B cell (primary cell): Measurements from ENCODE around the gene EEF2KMT. TPM values are rescaled to one million over a fixed set of nuclear protein-coding genes. Genes with fewer than 3 reads are reported as not detected.

Source experiments
- ATAC-seq: fragments of 200-7000 bp; cut with Tn5 transposase; one replicate; pipeline ENCODE4 v1.10.0; 2021; ENCODE audit warnings: low read depth, mild to moderate bottlenecking, moderate number of reproducible peaks, moderate library complexity
- CTCF ChIA-PET: fragments of 350-600 bp; sonication (Branson Sonifier 250); formaldehyde crosslinking; loops from one replicate; lab custom pipeline; 2021; ENCODE audit warnings: antibody characterized with exemption, inconsistent platforms; lab: Charles Lee
- POLR2A ChIA-PET: fragments of 350-600 bp; sonication (Branson Sonifier 250); formaldehyde crosslinking; loops from one replicate; lab custom pipeline; 2021; ENCODE audit warnings: antibody characterized with exemption; lab: Charles Lee
- DNase-seq: peaks from one replicate; pipeline ENCODE4 v3.0.0; 2013
- H2AFZ ChIP-seq: 2 replicates; pipeline ENCODE4 v1.6.1; 2012; ENCODE audit warnings: mild to moderate bottlenecking, low read depth, low read length; ENCODE audit not compliant: insufficient read depth, poor library complexity, severe bottlenecking
- H3K27ac ChIP-seq, 2 donors: 1 replicate in 1 of 2; 2 replicates in 1 of 2; pipeline ENCODE4 v1.5.1; 2012 to 2013; ENCODE audit warnings: low read length in 2 of 2, mild to moderate bottlenecking in 2 of 2, moderate library complexity in 1 of 2
- H3K27me3 ChIP-seq, 4 experiments: fragments of 200-600 bp in 1 of 4; sonication (generic) in 1 of 4; replicated peaks in 1 of 4; 1 replicate in 2 of 4; 2 replicates in 2 of 4; pipeline versions ENCODE4 v1.6.1 to v1.7.0; 2013 to 2016; ENCODE audit warnings: low read length in 3 of 4, mild to moderate bottlenecking in 2 of 4, mixed read lengths in 1 of 4, moderate library complexity in 1 of 4; ENCODE audit not compliant: insufficient read depth in 4 of 4, control insufficient read depth in 3 of 4; ENCODE audit errors: control extremely low read depth in 1 of 4
- H3K36me3 ChIP-seq, 2 experiments: replicated peaks in 1 of 2; 1 replicate in 1 of 2; 2 replicates in 1 of 2; pipeline versions ENCODE4 v1.6.1 to v1.7.1; 2013; ENCODE audit warnings: low read length in 1 of 2; ENCODE audit not compliant: insufficient read depth in 2 of 2, control insufficient read depth in 1 of 2; ENCODE audit errors: control extremely low read depth in 1 of 2, extremely low read depth in 1 of 2
- H3K4me1 ChIP-seq, 2 donors: fragments of 200-600 bp in 1 of 2; sonication (generic) in 1 of 2; 1 replicate in 1 of 2; 2 replicates in 1 of 2; pipeline versions ENCODE4 v1.5.1 to v1.6.1; 2013 to 2017; ENCODE audit warnings: low read length in 2 of 2; ENCODE audit not compliant: control insufficient read depth in 2 of 2, insufficient read depth in 2 of 2
- H3K4me2 ChIP-seq: replicated peaks from 2 replicates; pipeline ENCODE3; 2012; ENCODE audit warnings: mild to moderate bottlenecking, low read depth, low read length; ENCODE audit not compliant: poor library complexity, severe bottlenecking
- H3K4me3 ChIP-seq, 5 experiments: fragments of 200-600 bp in 1 of 5; sonication (generic) in 1 of 5; 1 replicate in 3 of 5; 2 replicates in 2 of 5; pipeline versions ENCODE4 v1.5.1 to v1.7.0; 2011 to 2016; ENCODE audit warnings: low read length in 4 of 5, mild to moderate bottlenecking in 4 of 5, low read depth in 2 of 5, control low read depth in 1 of 5, moderate library complexity in 1 of 5; ENCODE audit not compliant: insufficient read depth in 1 of 5; ENCODE audit errors: control extremely low read depth in 1 of 5, extremely low read depth in 1 of 5
- H3K79me2 ChIP-seq: fragments of 200-600 bp; sonication (generic); one replicate; pipeline ENCODE4 v1.6.0; 2016; ENCODE audit warnings: low read length; ENCODE audit not compliant: control insufficient read depth, insufficient read depth
- H3K9ac ChIP-seq: fragments of 200-600 bp; sonication (generic); 2 replicates; pipeline ENCODE4 v1.6.1; 2017; ENCODE audit warnings: mild to moderate bottlenecking, low read length, moderate library complexity
- H3K9me3 ChIP-seq, 3 donors: one replicate each; pipeline versions ENCODE4 v1.6.1 to v1.7.1; 2013; ENCODE audit warnings: low read length in 2 of 3; ENCODE audit not compliant: control insufficient read depth in 2 of 3, insufficient read depth in 1 of 3; ENCODE audit errors: control extremely low read depth in 1 of 3
- H4K20me1 ChIP-seq: 2 replicates; pipeline ENCODE4 v1.6.0; 2012; ENCODE audit warnings: mild to moderate bottlenecking, low read length; ENCODE audit not compliant: insufficient read depth, control insufficient read depth, poor library complexity, severe bottlenecking
- H3K27ac Mint-ChIP-seq: one replicate; pipeline ENCODE4 v1.8.0; 2021; ENCODE audit warnings: mixed read lengths
- H3K27me3 Mint-ChIP-seq: one replicate; pipeline ENCODE4 v1.8.0; 2021; ENCODE audit warnings: mixed read lengths
- H3K4me1 Mint-ChIP-seq: one replicate; pipeline ENCODE4 v1.8.0; 2021; ENCODE audit warnings: mixed read lengths
- H3K4me3 Mint-ChIP-seq: one replicate; pipeline ENCODE4 v1.8.0; 2021; ENCODE audit warnings: mixed read lengths
- H3K9me3 Mint-ChIP-seq: one replicate; pipeline ENCODE4 v1.8.0; 2022; ENCODE audit warnings: mixed read lengths; ENCODE audit not compliant: insufficient read depth
- EZH2 ChIP-seq: IDR thresholded peaks from 2 replicates; pipeline ENCODE4 v1.6.1; 2012; ENCODE audit warnings: borderline replicate concordance, low read depth, mild to moderate bottlenecking, moderate library complexity, low read length; ENCODE audit not compliant: insufficient read depth, poor library complexity, severe bottlenecking
- WGBS: methylation state at CpG from one replicate; pipeline ENCODE4 v1.1.5; 2013; ENCODE audit warnings: missing lambda C conversion rate; ENCODE audit not compliant: insufficient coverage; 5-methylcytosine and 5-hydroxymethylcytosine counted together
- intact Hi-C: fragments of 100-400 bp; cut with micrococcal nuclease; formaldehyde crosslinking; loops from one replicate; pipeline ENCODE4 v1.10.0; 2022
- polyA plus RNA-seq: library from polyadenylated mRNA; depleted of rRNA; stranded (reverse); fragments of >200 nt; gene quantifications from 2 replicates; pipeline ENCODE4 v1.2.3, GENCODE V29; 2012
- total RNA-seq, 2 donors: library from RNA; stranded (reverse); fragments of 120-200 nt in 1 of 2; gene quantifications; 1 replicate in 1 of 2; 2 replicates in 1 of 2; pipeline versions ENCODE4 v1.2.3 to v1.2.4, GENCODE V29; 2013 to 2022
- TF ChIP-seq, protein P1 (sequence below): fragments of 200-600 bp; IDR thresholded peaks from one replicate; pipeline ENCODE4 v1.8.0; 2022; ENCODE audit warnings: antibody characterized with exemption, mild to moderate bottlenecking

Gene EEF2KMT
- total and polyA plus RNA-seq, 2 donors (not counting 1 experiment from before 2014, with no cell fraction given) = 7.8 to 8.0 TPM

DNA sequence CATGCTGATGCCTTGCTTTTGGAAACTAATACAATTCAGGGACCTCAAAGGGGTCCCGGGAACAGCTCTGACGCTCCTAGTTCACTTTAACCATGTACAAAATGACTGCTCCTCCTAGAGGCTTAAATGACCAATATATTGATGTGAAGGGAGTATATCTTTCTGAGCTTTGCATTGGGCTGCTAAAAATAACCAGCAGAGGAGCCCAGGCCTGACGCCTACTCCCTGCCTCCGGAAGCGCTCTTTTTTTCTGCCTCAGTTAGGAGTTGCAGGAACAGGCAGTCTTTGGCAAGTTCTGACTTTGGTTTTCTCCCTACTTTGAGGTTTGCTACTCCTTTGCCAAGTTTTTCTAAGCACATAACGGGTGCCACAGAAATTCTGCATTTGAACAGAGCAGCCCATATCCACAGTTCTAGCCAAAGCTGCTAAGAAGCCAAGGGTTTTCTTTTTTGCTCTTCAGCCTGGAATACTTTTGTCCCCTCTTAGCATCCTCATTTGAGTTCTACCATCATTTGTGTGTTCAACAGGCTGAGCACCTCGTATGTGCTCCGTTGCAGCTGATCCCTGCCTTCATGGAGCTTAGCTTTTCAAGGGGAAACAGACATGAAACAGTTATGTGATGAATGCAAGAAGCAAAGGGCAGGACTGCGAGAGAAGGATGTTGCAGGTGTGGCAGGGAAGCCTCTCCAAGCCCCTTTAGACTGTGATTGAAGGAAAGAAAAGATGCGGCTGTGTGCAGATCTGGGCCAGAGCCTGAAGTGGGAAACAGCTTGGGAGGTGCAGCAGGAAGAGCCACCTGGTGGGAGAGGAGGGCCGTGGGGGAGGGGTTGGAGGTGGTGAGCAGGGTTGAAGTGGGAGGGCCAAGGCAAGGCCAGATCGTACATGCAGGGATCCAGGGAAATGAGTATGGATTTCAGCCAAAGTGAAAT, 61.1 kb downstream of the EEF2KMT start:
- ChIA-PET CTCF (interaction anchor here (1.0 kb wide), 1 partner anchor 18 kb away, joined by 3 read pairs; no protein-coding TSS in a partner anchor), POLR2A (no interaction called here)
- Histone ChIP-seq H3K79me2 (peaks cover 16% of the 10 kb centered on the region), H2AFZ (no peak overlapping the region), H3K36me3 (no peaks in the 10 kb centered on the region), H3K9ac (no peak overlapping the region), H3K27me3 (peaks cover 0 to 7% (median 0%) of the 10 kb centered on the region in 4 experiments), H3K4me2 (no peak overlapping the region), H3K27ac (no peak overlapping the region), H3K9me3 (no peaks in the 10 kb centered on the region), H3K4me3 (no peak overlapping the region), H3K4me1 (peaks cover 14 to 18% of the 10 kb centered on the region in 2 donors), H4K20me1 (no peaks in the 10 kb centered on the region)
- Mint-ChIP-seq H3K4me1 (peaks cover 23% of the 10 kb centered on the region), H3K27ac (no peak overlapping the region), H3K9me3 (no peaks in the 10 kb centered on the region), H3K4me3 (no peak overlapping the region), H3K27me3 (peaks cover 7% of the 10 kb centered on the region)
- no peak for TF ChIP-seq EZH2
- TF ChIP-seq, protein P1, sequence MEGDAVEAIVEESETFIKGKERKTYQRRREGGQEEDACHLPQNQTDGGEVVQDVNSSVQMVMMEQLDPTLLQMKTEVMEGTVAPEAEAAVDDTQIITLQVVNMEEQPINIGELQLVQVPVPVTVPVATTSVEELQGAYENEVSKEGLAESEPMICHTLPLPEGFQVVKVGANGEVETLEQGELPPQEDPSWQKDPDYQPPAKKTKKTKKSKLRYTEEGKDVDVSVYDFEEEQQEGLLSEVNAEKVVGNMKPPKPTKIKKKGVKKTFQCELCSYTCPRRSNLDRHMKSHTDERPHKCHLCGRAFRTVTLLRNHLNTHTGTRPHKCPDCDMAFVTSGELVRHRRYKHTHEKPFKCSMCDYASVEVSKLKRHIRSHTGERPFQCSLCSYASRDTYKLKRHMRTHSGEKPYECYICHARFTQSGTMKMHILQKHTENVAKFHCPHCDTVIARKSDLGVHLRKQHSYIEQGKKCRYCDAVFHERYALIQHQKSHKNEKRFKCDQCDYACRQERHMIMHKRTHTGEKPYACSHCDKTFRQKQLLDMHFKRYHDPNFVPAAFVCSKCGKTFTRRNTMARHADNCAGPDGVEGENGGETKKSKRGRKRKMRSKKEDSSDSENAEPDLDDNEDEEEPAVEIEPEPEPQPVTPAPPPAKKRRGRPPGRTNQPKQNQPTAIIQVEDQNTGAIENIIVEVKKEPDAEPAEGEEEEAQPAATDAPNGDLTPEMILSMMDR = no peak
- DNase-seq = no peak
- no peak for ATAC-seq
- intact Hi-C loops = no loop called here
- WGBS = 85% methylated on average over 9 of the region's 12 CpGs

DNA sequence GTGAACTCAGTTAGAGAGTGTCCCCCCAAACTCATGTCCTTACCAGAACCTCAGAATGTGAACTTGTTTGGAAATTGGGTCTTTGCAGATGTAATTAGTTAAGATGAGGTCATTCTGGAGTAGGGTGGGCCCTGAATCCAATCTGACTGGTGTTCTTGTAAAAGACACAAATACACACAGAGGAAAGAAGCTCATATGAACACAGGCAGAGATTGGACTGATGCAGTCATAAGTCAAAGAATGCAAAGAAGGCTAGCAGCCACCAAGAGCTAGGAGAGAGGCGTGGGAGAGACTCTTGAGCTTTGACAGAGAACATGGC, 61.7 kb downstream of the EEF2KMT start:
- WGBS = 90% methylated on average over 1 of the region's 1 CpG
- Histone ChIP-seq H3K9ac (no peak overlapping the region), H2AFZ (no peak overlapping the region), H4K20me1 (no peaks in the 10 kb centered on the region), H3K9me3 (no peaks in the 10 kb centered on the region), H3K4me2 (no peak overlapping the region), H3K36me3 (no peaks in the 10 kb centered on the region), H3K27me3 (peaks cover 0 to 4% (median 0%) of the 10 kb centered on the region in 4 experiments), H3K27ac (no peak overlapping the region), H3K4me1 (peaks cover 14 to 17% of the 10 kb centered on the region in 2 donors), H3K4me3 (no peak overlapping the region), H3K79me2 (peaks cover 16% of the 10 kb centered on the region)
- Mint-ChIP-seq H3K9me3 (no peaks in the 10 kb centered on the region), H3K27me3 (peaks cover 2% of the 10 kb centered on the region), H3K4me1 (peaks cover 20% of the 10 kb centered on the region), H3K4me3 (no peak overlapping the region), H3K27ac (no peak overlapping the region)
- ChIA-PET CTCF (interaction anchor here (1.0 kb wide), 1 partner anchor 18 kb away, joined by 3 read pairs; no protein-coding TSS in a partner anchor), POLR2A (no interaction called here)
- ATAC-seq = no peak
- DNase-seq = no peak
- TF ChIP-seq, protein P1 = no peak
- no peak for TF ChIP-seq EZH2
- intact Hi-C loops = no loop called here
